SK-N-MC (cell line): ENCODE measurements around the gene GPC5.

Source experiments
- DNase-seq: peaks from one replicate; pipeline ENCODE4 v3.0.0-alpha.2; 2011; ENCODE audit warnings: low read depth, low spot score
- H3K27ac ChIP-seq: fragments of 200-600 bp; sonication (generic); 2 replicates; pipeline ENCODE4 v1.5.1; 2016; ENCODE audit warnings: mixed run types
- H3K36me3 ChIP-seq: fragments of 200-600 bp; sonication (generic); 2 replicates; pipeline ENCODE4 v1.6.1; 2017; ENCODE audit warnings: antibody characterized with exemption, low read length, mixed read lengths; ENCODE audit not compliant: insufficient read depth
- H3K4me3 ChIP-seq: fragments of 200-600 bp; sonication (generic); 2 replicates; pipeline ENCODE4 v1.5.1; 2016
- H3K9ac ChIP-seq: fragments of 200-600 bp; sonication (generic); 2 replicates; pipeline ENCODE4 v1.8.0; 2017; ENCODE audit warnings: mixed run types, mixed read lengths; ENCODE audit not compliant: insufficient read length
- H3K9me3 ChIP-seq: fragments of 200-600 bp; sonication (generic); 2 replicates; pipeline ENCODE4 v1.6.1; 2017; ENCODE audit warnings: low read depth, mild to moderate bottlenecking, antibody characterized with exemption, low read length, moderate library complexity, mixed read lengths
- EZH2 ChIP-seq: fragments of 200-600 bp; sonication (generic); IDR thresholded peaks from one replicate; pipeline ENCODE4 v1.6.1; 2017; ENCODE audit warnings: antibody characterized with exemption
- FOXP2 ChIP-seq: optimal IDR thresholded peaks from 2 replicates; pipeline ENCODE3; 2011; ENCODE audit warnings: mild to moderate bottlenecking, moderate library complexity; ENCODE audit not compliant: insufficient read depth; ENCODE audit errors: extremely low read length, control extremely low read depth
- POLR2AphosphoS5 ChIP-seq: IDR thresholded peaks from 2 replicates; pipeline ENCODE4 v1.6.1; 2012; ENCODE audit warnings: mild to moderate bottlenecking, low read depth, low read length, borderline replicate concordance

Gene GPC5

DNA sequence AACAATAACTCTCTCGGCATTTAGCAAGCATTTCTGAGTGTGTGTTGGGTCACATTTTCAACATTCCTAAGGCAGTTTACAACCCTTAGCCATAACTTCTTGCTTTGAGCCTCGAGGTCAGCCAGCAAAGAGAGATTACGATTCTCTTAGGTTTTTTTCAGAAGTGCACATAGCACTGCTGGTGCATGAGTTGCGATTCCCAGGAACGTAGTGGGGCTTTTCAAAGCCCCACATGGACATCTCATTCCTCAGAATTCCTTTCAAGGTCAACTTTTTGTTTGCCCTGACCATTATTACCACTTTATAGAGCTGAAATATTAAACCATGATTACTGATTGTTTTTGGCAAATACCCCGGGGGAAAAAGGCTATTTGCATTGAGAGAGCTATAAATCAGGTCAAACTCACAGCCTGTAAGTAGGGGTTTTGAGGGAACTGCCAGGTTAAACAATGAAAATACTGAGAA is 705.3 kb downstream of the GPC5 start:
- Histone ChIP-seq H3K9me3 (no peaks in the 10 kb centered on the region), H3K9ac (no peak overlapping the region), H3K27ac (no peak overlapping the region), H3K36me3 (no peaks in the 10 kb centered on the region), H3K4me3 (no peak overlapping the region)
- DNase-seq, result no peak
- no peak for TF ChIP-seq FOXP2
- TF ChIP-seq EZH2, result no peak
- no peak for TF ChIP-seq POLR2AphosphoS5

DNA sequence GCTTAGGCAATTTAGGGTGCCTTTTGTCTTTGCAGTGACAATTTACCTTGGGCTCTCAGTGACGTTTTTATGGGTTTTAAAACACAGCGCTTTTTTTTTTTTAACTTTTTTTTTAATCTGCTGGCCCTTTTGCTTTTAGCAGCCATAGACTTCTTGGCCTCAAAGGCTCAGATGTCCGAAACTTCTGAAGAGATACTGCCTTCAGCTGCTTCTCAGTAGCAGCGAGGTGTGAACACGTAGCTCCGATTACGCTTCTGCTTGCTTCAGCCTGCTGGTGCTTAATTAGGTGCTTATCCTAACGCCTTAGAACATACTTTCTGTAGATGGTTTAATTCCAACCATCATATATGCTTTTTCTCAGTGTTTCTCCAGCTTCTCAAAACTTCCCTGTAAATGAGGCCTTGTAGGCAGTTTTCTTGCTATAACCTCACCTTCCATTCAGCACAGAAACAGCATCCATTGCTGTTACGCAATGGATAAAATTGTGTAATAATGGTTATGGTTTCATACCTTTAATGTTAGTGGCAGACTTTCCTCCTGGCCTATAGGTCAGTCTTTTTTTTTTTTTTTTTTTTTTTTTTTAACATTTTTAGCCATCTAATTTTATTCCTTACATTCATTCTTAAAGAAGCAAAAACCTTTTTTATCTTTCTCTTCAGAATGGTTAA is 723.9 kb downstream of the GPC5 start:
- H3K9ac ChIP-seq, result no peak overlapping the region
- TF ChIP-seq POLR2AphosphoS5 (no peak), FOXP2 (no peak), EZH2 (no peak)
- no peaks in the 10 kb centered on the region for H3K36me3 ChIP-seq
- DNase-seq, result no peak
- no peak overlapping the region for H3K4me3 ChIP-seq
- H3K27ac ChIP-seq, result no peak overlapping the region
- H3K9me3 ChIP-seq, result no peaks in the 10 kb centered on the region

DNA sequence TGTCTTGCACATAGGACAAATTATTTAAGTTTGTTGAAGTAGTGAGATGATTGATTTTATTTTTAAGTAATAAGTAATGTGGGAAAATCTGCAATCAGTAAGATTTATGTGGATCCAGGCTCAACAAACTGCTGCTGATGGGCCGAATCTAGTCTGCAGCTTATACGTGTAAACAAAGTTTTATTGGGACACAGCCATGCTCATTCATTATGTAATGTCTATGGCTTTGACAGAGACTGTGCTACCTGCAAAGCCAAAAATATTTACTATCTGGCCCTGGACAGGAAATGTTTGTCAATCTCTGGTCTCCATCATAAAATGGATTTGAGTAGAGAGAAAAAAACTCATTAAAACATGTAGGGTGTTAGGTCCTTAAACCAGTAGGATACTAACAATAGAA is 728.0 kb downstream of the GPC5 start:
- Histone ChIP-seq H3K36me3 (no peaks in the 10 kb centered on the region), H3K27ac (no peak overlapping the region), H3K4me3 (no peak overlapping the region), H3K9ac (no peak overlapping the region), H3K9me3 (no peaks in the 10 kb centered on the region)
- TF ChIP-seq EZH2, result no peak
- TF ChIP-seq POLR2AphosphoS5, result no peak
- TF ChIP-seq FOXP2, result no peak
- no peak for DNase-seq

DNA sequence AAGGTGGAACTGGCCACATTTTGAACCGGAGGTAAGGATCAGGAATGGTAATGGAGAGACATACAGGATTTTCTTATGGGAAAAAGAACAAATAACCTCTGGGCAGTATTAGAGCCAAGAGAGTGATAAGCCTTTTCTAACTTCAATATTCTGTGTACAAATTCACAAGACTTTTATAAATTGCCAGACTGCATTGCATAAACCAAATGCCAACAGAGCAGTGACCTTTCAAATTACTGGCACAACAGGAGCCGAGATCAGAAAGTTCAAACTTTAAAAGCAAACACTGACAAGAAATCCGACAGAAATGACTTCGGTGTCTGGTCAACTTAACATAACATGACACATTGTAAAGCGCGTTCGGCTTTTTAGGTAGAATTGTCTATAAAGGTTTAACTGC is 737.1 kb downstream of the GPC5 start:
- TF ChIP-seq POLR2AphosphoS5 (no peak), FOXP2 (no peak), EZH2 (no peak)
- Histone ChIP-seq H3K4me3 (no peak overlapping the region), H3K9me3 (no peaks in the 10 kb centered on the region), H3K9ac (no peak overlapping the region), H3K36me3 (no peaks in the 10 kb centered on the region), H3K27ac (no peak overlapping the region)
- DNase-seq, result no peak

DNA sequence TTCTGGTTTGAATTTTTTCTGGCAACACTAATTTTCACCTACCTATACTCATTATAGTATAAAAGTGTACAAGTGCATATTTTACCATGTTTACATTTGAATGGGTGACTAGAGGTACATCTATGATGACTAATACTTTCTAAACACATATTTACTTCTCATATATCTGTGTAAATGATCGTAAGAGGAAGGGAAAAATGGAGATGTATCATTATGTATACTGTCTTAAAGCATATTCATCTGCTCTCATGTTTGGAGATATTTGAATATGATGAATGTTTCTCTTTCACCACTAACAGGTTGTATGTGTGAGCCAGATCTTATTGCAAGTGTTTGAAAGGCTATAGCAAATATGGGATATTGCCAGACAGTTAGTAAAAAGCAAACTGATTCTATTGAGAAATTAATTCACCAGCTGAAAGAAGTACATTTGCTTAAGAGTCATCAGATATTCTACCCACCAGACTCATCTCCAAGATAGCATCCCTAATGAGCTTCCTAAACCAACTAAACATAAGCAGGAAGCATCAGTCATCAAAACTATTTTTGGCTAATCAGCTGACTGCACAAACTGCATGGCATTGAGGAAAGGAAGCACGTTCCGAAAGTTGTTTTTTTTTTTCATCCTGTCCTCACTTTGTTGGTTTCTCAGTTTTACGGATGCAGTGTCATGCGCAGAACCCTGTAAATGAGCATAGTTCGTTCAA is 738.2 kb downstream of the GPC5 start:
- Histone ChIP-seq H3K27ac (no peak overlapping the region), H3K4me3 (peak overlapping the region; percentile 57), H3K36me3 (no peaks in the 10 kb centered on the region), H3K9ac (no peak overlapping the region), H3K9me3 (no peaks in the 10 kb centered on the region)
- peak; percentile 84 for DNase-seq
- TF ChIP-seq EZH2 (no peak), FOXP2 (no peak), POLR2AphosphoS5 (peak; percentile 49; the same call in 1 of the 2 replicates)

DNA sequence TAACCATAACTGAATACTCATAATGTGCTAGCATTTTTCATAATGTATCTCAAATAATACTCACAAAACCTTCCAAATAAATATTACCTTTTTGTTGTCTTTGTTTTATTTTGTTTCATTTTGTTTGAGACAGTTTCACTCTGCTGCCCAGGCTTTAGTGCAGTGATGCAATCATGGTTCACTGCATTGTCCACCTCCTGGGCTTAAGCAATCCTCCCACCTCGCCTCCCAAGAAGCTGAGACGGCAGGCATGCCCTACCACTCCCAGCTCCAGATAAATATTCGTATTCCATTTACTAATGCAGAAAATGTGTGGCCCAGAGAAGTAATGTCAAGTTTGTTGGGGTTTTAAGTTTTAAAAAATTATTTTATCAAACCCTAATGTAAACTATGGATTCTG is 739.1 kb downstream of the GPC5 start:
- no peaks in the 10 kb centered on the region for H3K9me3 ChIP-seq
- TF ChIP-seq FOXP2 (no peak), EZH2 (no peak), POLR2AphosphoS5 (no peak)
- no peak overlapping the region for H3K9ac ChIP-seq
- DNase-seq, result no peak
- no peaks in the 10 kb centered on the region for H3K36me3 ChIP-seq
- peak overlapping the region; percentile 57 for H3K4me3 ChIP-seq
- no peak overlapping the region for H3K27ac ChIP-seq

DNA sequence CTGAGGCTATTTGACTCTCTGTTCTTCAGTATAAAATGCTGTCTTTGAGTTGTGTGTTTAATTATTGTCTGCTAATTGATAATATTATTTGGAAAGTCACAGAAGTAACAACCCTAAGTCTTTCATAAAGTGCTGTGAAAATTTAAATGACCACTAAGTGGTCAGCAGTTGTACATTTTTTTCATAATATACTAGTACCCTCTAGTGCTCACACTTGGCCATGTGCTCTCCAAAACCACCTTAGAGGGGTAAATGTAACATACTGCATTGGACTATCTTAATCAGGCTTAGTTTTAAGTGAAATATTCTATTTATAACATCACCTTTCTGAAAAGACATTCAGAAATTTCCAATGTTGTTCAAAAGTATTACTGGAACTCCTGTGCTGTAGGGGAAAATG is 745.3 kb downstream of the GPC5 start:
- no peak for DNase-seq
- no peaks in the 10 kb centered on the region for H3K9me3 ChIP-seq
- H3K27ac ChIP-seq, result no peak overlapping the region
- no peak overlapping the region for H3K9ac ChIP-seq
- no peak overlapping the region for H3K4me3 ChIP-seq
- H3K36me3 ChIP-seq, result no peaks in the 10 kb centered on the region
- TF ChIP-seq POLR2AphosphoS5 (no peak), EZH2 (no peak), FOXP2 (no peak)

DNA sequence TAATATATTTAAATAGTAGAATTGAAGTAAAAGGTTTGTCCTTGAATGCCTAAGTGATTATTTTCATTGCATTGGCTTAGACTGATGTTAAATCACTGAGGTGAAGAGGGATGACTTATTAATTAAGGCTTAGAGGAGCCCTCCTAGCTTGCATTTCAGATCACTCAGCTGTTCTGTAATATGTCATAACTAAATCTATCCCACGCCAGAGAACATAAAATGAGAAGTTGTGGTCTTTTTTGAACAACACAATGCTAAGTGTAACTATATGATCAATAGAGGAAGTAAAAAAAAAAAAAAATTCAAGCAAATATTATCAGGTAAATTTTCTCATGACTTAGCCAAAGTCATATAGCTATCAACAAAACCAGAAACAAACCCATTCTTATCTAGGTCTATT is 752.2 kb downstream of the GPC5 start:
- Histone ChIP-seq H3K4me3 (no peak overlapping the region), H3K9ac (no peak overlapping the region), H3K36me3 (no peaks in the 10 kb centered on the region), H3K9me3 (no peaks in the 10 kb centered on the region), H3K27ac (no peak overlapping the region)
- TF ChIP-seq EZH2, result no peak
- no peak for TF ChIP-seq FOXP2
- no peak for TF ChIP-seq POLR2AphosphoS5
- no peak for DNase-seq
